T-cell (primary cell): Measurements from ENCODE around the gene WDR93. TPM values are rescaled to one million over a fixed set of nuclear protein-coding genes. Genes with fewer than 3 reads are reported as not detected.

Source experiments
- ATAC-seq, 4 experiments: fragments of 200-7000 bp in 3 of 4; fragments of 150-1000 bp in 1 of 4; cut with Tn5 transposase; replicated peaks in 1 of 4; 1 replicate in 3 of 4; 2 replicates in 1 of 4; pipeline ENCODE4 v1.10.0; 2021; ENCODE audit warnings: moderate library complexity in 3 of 4, mild to moderate bottlenecking in 2 of 4, moderate number of reproducible peaks in 1 of 4
- CTCF ChIA-PET, 2 donors: fragments of 300-600 bp; sonication (Branson Sonifier 250); formaldehyde crosslinking; loops; one replicate each; lab custom pipeline; 2022; ENCODE audit warnings: antibody characterized with exemption in 2 of 2; lab: Charles Lee
- POLR2A ChIA-PET, 2 donors: fragments of 300-600 bp; sonication (Branson Sonifier 250); formaldehyde crosslinking; loops; one replicate each; lab custom pipeline; 2022; ENCODE audit warnings: antibody characterized with exemption in 2 of 2; lab: Charles Lee
- DNase-seq, 35 experiments: peaks; one replicate each; pipeline versions ENCODE4 v3.0.0 to v3.0.0-alpha.2; 2013 to 2023
- H3K27ac ChIP-seq: one replicate; pipeline ENCODE4 v1.5.1; 2013; ENCODE audit warnings: low read length
- H3K27me3 ChIP-seq, 2 experiments: replicated peaks in 1 of 2; 1 replicate in 1 of 2; 2 replicates in 1 of 2; pipeline versions ENCODE4 v1.6.1 to v1.7.0; 2013; ENCODE audit warnings: low read length in 1 of 2, mixed read lengths in 1 of 2; ENCODE audit not compliant: control insufficient read depth in 2 of 2, insufficient read depth in 2 of 2; ENCODE audit errors: extremely low read depth in 1 of 2
- H3K36me3 ChIP-seq, 2 donors: 1 replicate in 1 of 2; 2 replicates in 1 of 2; pipeline versions ENCODE4 v1.6.1 to v1.7.0; 2013; ENCODE audit warnings: low read length in 1 of 2; ENCODE audit not compliant: control insufficient read depth in 2 of 2, insufficient read depth in 1 of 2; ENCODE audit errors: extremely low read depth in 1 of 2
- H3K4me1 ChIP-seq, 2 experiments: 1 replicate in 1 of 2; 2 replicates in 1 of 2; pipeline versions ENCODE4 v1.6.1 to v1.7.0; 2013; ENCODE audit warnings: low read length in 2 of 2, mixed read lengths in 1 of 2; ENCODE audit not compliant: insufficient read depth in 2 of 2, control insufficient read depth in 1 of 2; ENCODE audit errors: extremely low read depth in 1 of 2
- H3K4me3 ChIP-seq, 2 donors: 1 replicate in 1 of 2; 2 replicates in 1 of 2; pipeline versions ENCODE4 v1.5.1 to v1.7.0; 2013; ENCODE audit warnings: mild to moderate bottlenecking in 2 of 2, low read length in 1 of 2, moderate library complexity in 1 of 2; ENCODE audit not compliant: control insufficient read depth in 1 of 2; ENCODE audit errors: extremely low read depth in 1 of 2
- H3K9me3 ChIP-seq: 2 replicates; pipeline ENCODE4 v1.7.0; 2013
- H3K27ac Mint-ChIP-seq, 2 donors: one replicate each; pipeline ENCODE4 v1.8.0; 2020 to 2021; ENCODE audit warnings: mild to moderate bottlenecking in 2 of 2, mixed read lengths in 2 of 2
- H3K27me3 Mint-ChIP-seq, 2 donors: one replicate each; pipeline ENCODE4 v1.8.0; 2021 to 2022; ENCODE audit warnings: mixed read lengths in 2 of 2
- H3K36me3 Mint-ChIP-seq: one replicate; pipeline ENCODE4 v1.8.0; 2021; ENCODE audit warnings: mixed read lengths
- H3K4me1 Mint-ChIP-seq, 3 donors: one replicate each; pipeline ENCODE4 v1.8.0; 2020 to 2022; ENCODE audit warnings: mixed read lengths in 3 of 3, mild to moderate bottlenecking in 1 of 3
- H3K4me3 Mint-ChIP-seq, 3 donors: one replicate each; pipeline ENCODE4 v1.8.0; 2020 to 2022; ENCODE audit warnings: mild to moderate bottlenecking in 3 of 3, mixed read lengths in 3 of 3, moderate library complexity in 3 of 3
- H3K9me3 Mint-ChIP-seq, 3 donors: one replicate each; pipeline ENCODE4 v1.8.0; 2020 to 2022; ENCODE audit warnings: mixed read lengths in 3 of 3
- WGBS: methylation state at CpG from one replicate; pipeline ENCODE4 v1.1.5; 2013; ENCODE audit warnings: missing lambda C conversion rate; ENCODE audit not compliant: insufficient coverage; 5-methylcytosine and 5-hydroxymethylcytosine counted together
- total RNA-seq, 35 experiments: library from RNA in 6 of 35; stranded (reverse) in 6 of 35; fragments of 120-200 nt in 1 of 35; gene quantifications; one replicate each; pipeline versions ENCODE4 v1.2.1 to v1.2.4 and lab custom pipeline; 2013 to 2026

Gene WDR93
- under 1 TPM in 2 of 5 donors, not detected in 3; 0.13 to 0.35 TPM for total RNA-seq
- total RNA-seq (2013), result not detected
- total RNA-seq (lab: John Stamatoyannopoulos, UW), result 0 to 0.28 (median 0.04) reads per million in 29 experiments

- WGBS, result 2% methylated on average over 39 of the region's 60 CpGs
- Mint-ChIP-seq H3K27ac (peak within 1 kb of the TSS; percentile 76 to 86), H3K4me3 (peak within 1 kb of the TSS; percentile 89 to 93 (median 89)), H3K36me3 (peaks cover 5% of the 10 kb centered on the region), H3K27me3 (no peaks in the 10 kb centered on the region), H3K4me1 (peaks cover 14 to 17% (median 15%) of the 10 kb centered on the region in 3 donors), H3K9me3 (no peaks in the 10 kb centered on the region)
- CTCF ChIA-PET, result no interaction called here
- Histone ChIP-seq H3K9me3 (no peaks in the 10 kb centered on the region), H3K27me3 (no peaks in the 10 kb centered on the region), H3K27ac (peak within 1 kb of the TSS; percentile 43), H3K4me1 (peaks cover 0 to 14% of the 10 kb centered on the region in 2 experiments), H3K4me3 (peak within 1 kb of the TSS; percentile 75 to 91), H3K36me3 (no peaks in the 10 kb centered on the region)
- ATAC-seq (peak; percentile 86 to 93 (median 88)), DNase-seq (peak; percentile 32 to 81 (median 68))
- POLR2A ChIA-PET, result no interaction called here
These were observed at the start of gene WDR93, which contains the start of gene PEX11A for GRCh38 chr15:89690276-89691218. Gene WDR93 (plus strand): TSS chr15:89690811. CDS start chr15:89701747, 10,936 bp downstream. Gene PEX11A (minus strand): TSS chr15:89690754. CDS start chr15:89690632, 122 bp downstream.

GRCh38 chr15:89641053-89641452 lies 49.6 kb upstream of the WDR93 start:
- ChIA-PET CTCF (no interaction called here), POLR2A (no interaction called here)
- ATAC-seq (no peak), DNase-seq (no peak)
- Mint-ChIP-seq H3K27me3 (no peaks in the 10 kb centered on the region), H3K4me1 (no peaks in the 10 kb centered on the region), H3K9me3 (no peaks in the 10 kb centered on the region), H3K27ac (no peak overlapping the region), H3K4me3 (no peak overlapping the region), H3K36me3 (no peaks in the 10 kb centered on the region)
- H3K4me1 ChIP-seq, result no peaks in the 10 kb centered on the region
- no peak overlapping the region for H3K4me3 ChIP-seq
- H3K36me3 ChIP-seq, result no peaks in the 10 kb centered on the region
- H3K27me3 ChIP-seq, result no peaks in the 10 kb centered on the region
- 61% methylated on average over 4 of the region's 5 CpGs for WGBS
- H3K9me3 ChIP-seq, result no peaks in the 10 kb centered on the region
- no peak overlapping the region for H3K27ac ChIP-seq

- H3K27me3 Mint-ChIP-seq, result peaks cover 0 to 4% of the 10 kb centered on the region in 2 donors
- ATAC-seq, result no peak
- H3K27ac Mint-ChIP-seq, result no peak overlapping the region
- no peak overlapping the region for H3K4me3 Mint-ChIP-seq
- Histone ChIP-seq H3K9me3 (no peaks in the 10 kb centered on the region), H3K27ac (no peak overlapping the region), H3K4me3 (no peak overlapping the region), H3K27me3 (peaks cover 0 to 5% of the 10 kb centered on the region in 2 experiments), H3K36me3 (no peaks in the 10 kb centered on the region), H3K4me1 (no peaks in the 10 kb centered on the region)
- H3K9me3 Mint-ChIP-seq, result no peaks in the 10 kb centered on the region
- ChIA-PET CTCF (no interaction called here), POLR2A (no interaction called here)
- no peak for DNase-seq
- H3K36me3 Mint-ChIP-seq, result no peaks in the 10 kb centered on the region
- 96% methylated on average over 16 of the region's 16 CpGs for WGBS
- no peaks in the 10 kb centered on the region for H3K4me1 Mint-ChIP-seq
These were observed 48.5 kb upstream of the WDR93 start for GRCh38 chr15:89642106-89642505.

GRCh38 chr15:89645680-89646079 lies 44.9 kb upstream of the WDR93 start:
- 91% methylated on average over 6 of the region's 8 CpGs for WGBS
- no peaks in the 10 kb centered on the region for H3K9me3 ChIP-seq

GRCh38 chr15:89646416-89647141 lies 44.0 kb upstream of the WDR93 start:
- DNase-seq (no peak), ATAC-seq (no peak)
- H3K9me3 Mint-ChIP-seq, result no peaks in the 10 kb centered on the region
- Histone ChIP-seq H3K36me3 (no peaks in the 10 kb centered on the region), H3K9me3 (no peaks in the 10 kb centered on the region), H3K27ac (no peak overlapping the region), H3K27me3 (peaks cover 0 to 14% of the 10 kb centered on the region in 2 experiments), H3K4me1 (peaks cover 0 to 2% of the 10 kb centered on the region in 2 experiments), H3K4me3 (no peak overlapping the region)
- WGBS, result 72% methylated on average over 14 of the region's 22 CpGs
- H3K36me3 Mint-ChIP-seq, result no peaks in the 10 kb centered on the region
- H3K4me1 Mint-ChIP-seq, result peaks cover 0 to 2% (median 0%) of the 10 kb centered on the region in 3 donors
- H3K4me3 Mint-ChIP-seq, result no peak overlapping the region
- ChIA-PET CTCF (no interaction called here), POLR2A (no interaction called here)
- no peak overlapping the region for H3K27ac Mint-ChIP-seq
- peaks cover 0 to 4% of the 10 kb centered on the region in 2 donors for H3K27me3 Mint-ChIP-seq

More at GRCh38 chr15:89645680-89646079, 44.9 kb upstream of the WDR93 start:
- ATAC-seq, result no peak
- Histone ChIP-seq H3K27ac (no peak overlapping the region), H3K36me3 (no peaks in the 10 kb centered on the region), H3K4me3 (no peak overlapping the region), H3K4me1 (peaks cover 0 to 2% of the 10 kb centered on the region in 2 experiments), H3K27me3 (peaks cover 0 to 14% of the 10 kb centered on the region in 2 experiments)
- POLR2A ChIA-PET, result no interaction called here
- CTCF ChIA-PET, result no interaction called here
- no peak overlapping the region for H3K27ac Mint-ChIP-seq
- no peaks in the 10 kb centered on the region for H3K9me3 Mint-ChIP-seq
- no peak for DNase-seq
- peaks cover 0 to 2% (median 0%) of the 10 kb centered on the region in 3 donors for H3K4me1 Mint-ChIP-seq
- no peaks in the 10 kb centered on the region for H3K36me3 Mint-ChIP-seq
- H3K4me3 Mint-ChIP-seq, result no peak overlapping the region
- peaks cover 0 to 4% of the 10 kb centered on the region in 2 donors for H3K27me3 Mint-ChIP-seq

GRCh38 chr15:89647191-89647851 lies 43.3 kb upstream of the WDR93 start:
- 64% methylated on average over 21 of the region's 25 CpGs for WGBS
- Histone ChIP-seq H3K27ac (no peak overlapping the region), H3K9me3 (no peaks in the 10 kb centered on the region), H3K4me1 (peaks cover 0 to 2% of the 10 kb centered on the region in 2 experiments), H3K27me3 (peaks cover 0 to 18% of the 10 kb centered on the region in 2 experiments), H3K36me3 (no peaks in the 10 kb centered on the region), H3K4me3 (no peak overlapping the region)
- ChIA-PET CTCF (no interaction called here), POLR2A (no interaction called here)
- Mint-ChIP-seq H3K9me3 (no peaks in the 10 kb centered on the region), H3K27me3 (peaks cover 3 to 7% of the 10 kb centered on the region in 2 donors), H3K4me3 (no peak overlapping the region), H3K4me1 (peaks cover 0 to 2% (median 0%) of the 10 kb centered on the region in 3 donors), H3K27ac (no peak overlapping the region), H3K36me3 (no peaks in the 10 kb centered on the region)
- peak in 29 of 35 experiments; percentile 8 to 60 (median 40) for DNase-seq
- peak in 2 of 4 experiments; percentile 36 to 40 for ATAC-seq
